Superior temporal gyrus (tissue), 1 donor: ENCODE data around the gene CDKN2C.
A peak's percentile ranks its signal among the peaks of the same experiment; 100 is the strongest.

Experiments used
- DNase-seq: peaks from one replicate; pipeline ENCODE4 v3.0.0-alpha.2; 2016; ENCODE audit errors: extremely low spot score

The CDKN2C gene

DNA sequence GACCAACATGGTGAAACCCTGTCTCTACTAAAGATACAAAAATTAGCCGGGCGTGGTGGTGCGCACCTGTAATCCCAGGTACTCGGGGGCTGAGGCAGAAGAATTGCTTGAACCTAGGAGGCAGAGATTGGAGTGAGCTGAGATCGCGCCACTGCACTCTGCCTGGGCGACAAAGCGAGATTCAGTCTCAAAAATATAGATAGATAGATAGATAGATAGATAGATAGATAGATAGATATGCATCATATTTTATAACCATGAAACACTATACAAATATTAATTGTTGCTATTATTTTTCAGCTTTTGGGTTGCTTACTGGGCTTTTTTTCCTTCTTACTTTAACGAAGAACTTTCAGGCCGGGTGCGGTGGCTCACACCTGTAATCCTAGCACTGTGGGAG, 5.2 kb upstream of the CDKN2C start:
- DNase-seq: no peak

GRCh38 chr1:50966991-50967390, 3.1 kb upstream of the CDKN2C start:
- no peak for DNase-seq

GRCh38 chr1:50967416-50968157, 2.5 kb upstream of the CDKN2C start:
- peak; percentile 62 for DNase-seq

DNA sequence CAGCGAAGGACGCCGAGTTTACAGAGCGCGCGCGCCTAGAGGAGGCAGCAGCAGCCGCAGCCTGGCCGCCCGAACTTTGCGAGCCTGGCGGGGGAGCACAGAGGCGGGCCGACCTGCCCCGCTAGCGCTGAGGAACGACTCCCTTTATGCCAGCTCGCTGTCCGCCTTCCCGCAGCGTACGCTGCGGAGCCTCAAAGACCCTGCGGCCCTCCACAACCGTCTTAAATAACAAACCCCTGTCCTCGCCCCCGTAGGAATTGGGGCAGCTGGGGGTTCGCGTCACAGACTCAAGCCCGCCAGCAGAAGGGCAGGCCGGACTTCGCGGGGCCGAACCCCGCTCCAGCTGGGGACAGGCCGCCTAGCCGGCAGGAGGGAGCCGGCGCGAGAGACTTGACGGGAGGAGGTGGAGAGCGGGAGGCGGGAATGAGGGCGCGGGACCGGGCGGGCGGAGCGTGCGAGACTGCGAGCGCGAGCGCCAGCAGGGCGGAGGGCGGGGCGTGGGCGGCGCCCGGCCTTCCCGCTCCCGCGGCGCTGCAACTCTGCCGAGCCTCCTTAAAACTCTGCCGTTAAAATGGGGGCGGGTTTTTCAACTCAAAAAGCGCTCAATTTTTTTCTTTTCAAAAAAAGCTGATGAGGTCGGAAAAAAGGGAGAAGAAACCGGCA, 1.8 kb upstream of the CDKN2C start:
- peak; percentile 84 for DNase-seq

- no peak for DNase-seq
These were observed 1.0 kb upstream of the CDKN2C start for GRCh38 chr1:50968821-50969610.

DNA sequence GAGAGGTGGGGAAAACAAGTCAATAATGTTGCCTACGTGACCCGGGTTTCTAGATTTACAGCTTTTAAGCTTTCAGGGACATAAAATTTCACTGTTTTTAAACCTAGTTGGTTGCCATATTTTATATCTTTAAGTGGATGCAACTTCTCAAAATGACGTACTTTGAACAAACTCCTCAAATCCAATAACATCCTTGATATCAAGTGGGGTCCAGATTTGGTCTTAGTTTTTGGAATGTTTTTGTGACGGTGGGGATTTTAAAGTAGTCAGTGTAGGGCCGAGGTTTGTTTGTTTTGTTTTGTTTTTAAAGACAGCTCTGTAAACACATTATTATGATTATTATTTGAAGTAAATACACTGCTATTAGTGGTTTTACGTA, 453 bp downstream of the CDKN2C start:
- no peak for DNase-seq

- peak; percentile 55 for DNase-seq
These were observed 1.0 kb downstream of the CDKN2C start for GRCh38 chr1:50970931-50971582.

DNA sequence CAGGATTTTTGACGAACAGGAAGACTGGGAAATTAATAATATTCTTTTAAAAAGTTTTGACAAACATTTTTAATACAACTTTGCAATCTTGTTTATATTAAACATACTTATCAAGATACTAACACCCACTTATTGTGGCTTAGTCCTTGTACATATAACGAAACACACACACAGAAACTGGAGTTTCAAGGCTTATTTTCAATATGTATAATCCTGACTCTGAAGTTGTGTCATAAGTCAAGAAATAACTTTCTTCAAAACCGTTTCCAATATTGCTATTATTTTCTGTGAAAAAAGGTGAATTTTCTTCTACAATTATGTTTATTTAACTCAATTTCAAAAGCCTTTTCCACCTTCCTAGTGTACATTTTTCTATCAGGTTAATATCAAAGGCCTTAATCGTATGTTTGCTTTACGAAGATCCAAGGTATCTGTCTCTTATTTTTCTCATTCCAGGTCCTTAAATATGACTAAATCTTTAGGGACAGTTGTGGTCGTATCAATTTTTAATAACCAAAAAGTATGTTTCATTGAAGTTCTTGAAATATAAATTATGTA, 1.8 kb downstream of the CDKN2C start:
- peak; percentile 56 for DNase-seq

GRCh38 chr1:50972766-50973165, 2.7 kb downstream of the CDKN2C start:
- peak; percentile 49 for DNase-seq

GRCh38 chr1:50973255-50973654, 3.2 kb downstream of the CDKN2C start:
- no peak for DNase-seq

DNA sequence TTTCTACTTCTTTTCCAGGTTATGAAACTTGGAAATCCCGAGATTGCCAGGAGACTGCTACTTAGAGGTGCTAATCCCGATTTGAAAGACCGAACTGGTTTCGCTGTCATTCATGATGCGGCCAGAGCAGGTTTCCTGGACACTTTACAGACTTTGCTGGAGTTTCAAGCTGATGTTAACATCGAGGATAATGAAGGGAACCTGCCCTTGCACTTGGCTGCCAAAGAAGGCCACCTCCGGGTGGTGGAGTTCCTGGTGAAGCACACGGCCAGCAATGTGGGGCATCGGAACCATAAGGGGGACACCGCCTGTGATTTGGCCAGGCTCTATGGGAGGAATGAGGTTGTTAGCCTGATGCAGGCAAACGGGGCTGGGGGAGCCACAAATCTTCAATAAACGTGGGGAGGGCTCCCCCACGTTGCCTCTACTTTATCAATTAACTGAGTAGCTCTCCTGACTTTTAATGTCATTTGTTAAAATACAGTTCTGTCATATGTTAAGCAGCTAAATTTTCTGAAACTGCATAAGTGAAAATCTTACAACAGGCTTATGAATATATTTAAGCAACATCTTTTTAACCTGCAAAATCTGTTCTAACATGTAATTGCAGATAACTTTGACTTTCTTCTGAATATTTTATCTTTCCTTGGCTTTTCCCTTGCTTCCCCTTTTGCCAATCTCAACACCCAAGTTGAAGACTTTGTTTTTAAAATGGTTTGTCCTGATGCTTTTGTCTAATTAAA, 4.0 kb downstream of the CDKN2C start:
- peak; percentile 54 for DNase-seq

- DNase-seq: peak; percentile 44
These were observed 4.5 kb downstream of the CDKN2C start for GRCh38 chr1:50974618-50974935.

DNA sequence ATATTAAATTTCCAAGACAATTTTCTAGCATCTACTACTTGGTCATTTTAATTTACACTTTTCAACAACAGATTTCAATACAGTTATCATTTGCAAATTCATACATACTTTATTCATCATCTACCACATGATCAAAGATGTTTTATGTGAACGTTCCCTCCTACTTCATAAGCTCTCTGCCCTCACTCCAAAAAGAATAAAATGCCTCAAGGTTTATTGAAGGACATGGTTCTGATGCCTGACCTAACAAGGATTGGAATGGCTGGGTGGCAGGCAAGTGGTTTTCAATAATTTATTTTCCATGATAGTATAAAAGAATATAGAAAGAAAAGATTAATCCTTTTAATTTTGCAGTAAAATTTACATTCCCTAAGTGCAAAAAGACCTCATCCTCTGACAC, 5.4 kb downstream of the CDKN2C start:
- no peak for DNase-seq

- DNase-seq: peak; percentile 47
These were observed 6.3 kb downstream of the CDKN2C start for GRCh38 chr1:50976111-50976889.

- peak; percentile 69 for DNase-seq
These were observed 7.0 kb downstream of the CDKN2C start for GRCh38 chr1:50976890-50977574.

GRCh38 chr1:50977575-50978143, 7.6 kb downstream of the CDKN2C start:
- peak; percentile 21 for DNase-seq

GRCh38 chr1:50978144-50978851, 8.3 kb downstream of the CDKN2C start:
- DNase-seq: peak; percentile 62

DNA sequence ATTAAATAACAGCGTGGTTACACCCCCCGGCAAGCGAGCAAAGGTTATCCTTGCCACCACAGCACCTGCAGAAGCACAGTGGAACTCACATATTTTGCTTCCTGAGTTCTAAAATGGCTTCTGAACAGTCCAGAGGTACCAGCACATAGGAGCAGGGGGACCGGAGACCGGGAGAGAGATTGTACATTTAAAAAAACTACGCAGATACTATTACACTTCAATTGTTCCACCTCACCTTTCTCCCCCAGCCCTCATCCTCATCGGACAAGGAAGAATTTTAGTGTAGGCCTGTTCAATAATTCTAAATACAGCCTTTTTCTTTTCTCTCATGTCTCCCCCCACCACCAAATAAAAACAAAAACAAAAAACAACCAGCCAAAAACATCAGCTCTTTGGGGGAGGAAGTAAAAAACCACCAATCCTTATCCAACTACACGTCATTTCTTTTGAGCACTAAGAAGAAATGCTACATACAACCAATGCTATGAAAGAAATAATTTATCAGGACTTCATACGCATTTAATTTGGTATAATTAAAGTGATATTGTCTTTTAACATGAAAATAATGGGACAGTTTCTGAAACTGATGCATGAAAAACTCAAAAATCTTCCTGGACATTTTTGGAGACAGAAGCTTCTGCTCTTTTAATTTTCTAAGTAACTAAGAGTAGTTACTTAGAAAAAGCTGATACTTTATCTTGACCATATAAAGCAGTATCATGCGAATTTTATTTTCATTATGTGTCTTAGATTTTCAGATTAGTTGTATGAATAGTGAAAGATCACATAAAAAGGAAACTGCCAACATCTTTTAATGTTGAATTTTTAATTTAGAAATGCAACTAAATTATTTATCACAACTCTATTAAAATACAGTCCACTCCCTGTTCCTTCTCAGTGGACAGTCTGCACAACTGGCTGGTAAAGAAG, 9.1 kb downstream of the CDKN2C start:
- DNase-seq: peak; percentile 58
